ENCODE data around the gene TMX1.

GRCh38 chr14:51202914-51203665, 37.0 kb upstream of the TMX1 start:
- TF ChIP-seq CTCF (IDR thresholded peaks at IDR 0.05), result no peak
- TF ChIP-seq POLR2A (IDR thresholded peaks at IDR 0.05), result no peak

All from esophagus squamous epithelium (tissue), 4 donors.